ENCODE results near the gene JADE2. TPM values are rescaled to one million over a fixed set of nuclear protein-coding genes. Genes with fewer than 3 reads are reported as not detected.
"Not testable (repeated sequence)": the region's sequence is repeated elsewhere in the genome, so short reads cannot be mapped to it uniquely, and the experiment has no call there.

JADE2 gene
- total and polyA plus RNA-seq, 2 experiments from 2014 or later = 16.2 to 40.8 TPM

GRCh38 chr5:134516984-134517383, 8.5 kb upstream of the JADE2 start:
- not testable (repeated sequence) for ATAC-seq; H3K4me3 ChIP-seq; H3K27ac Mint-ChIP-seq; DNase-seq (ENCODE audit: low spot score); H3K36me3 ChIP-seq (ENCODE audit: insufficient read depth); H3K9me3 Mint-ChIP-seq; H3F3A ChIP-seq (replicated peaks; ENCODE audit: low read depth); H3K9me2 ChIP-seq (ENCODE audit: insufficient read depth); H3K4me2 ChIP-seq; H2AFZ ChIP-seq; H3K36me3 Mint-ChIP-seq (ENCODE audit: low read depth); H4K20me1 ChIP-seq (replicated peaks; ENCODE audit: insufficient read depth); H3K27me3 ChIP-seq (ENCODE audit: insufficient read depth); H3K27ac ChIP-seq (ENCODE audit: low read depth); H3K4me3 Mint-ChIP-seq; H3K79me2 ChIP-seq (replicated peaks; ENCODE audit: insufficient read depth); H3K4me1 ChIP-seq (ENCODE audit: insufficient read depth)
- Mint-ChIP-seq H3K4me1 (peaks cover 12% of the 10 kb centered on the region), H3K27me3 (ENCODE audit: insufficient read depth, low read depth, poor library complexity) (peaks cover 14% of the 10 kb centered on the region)

DNA sequence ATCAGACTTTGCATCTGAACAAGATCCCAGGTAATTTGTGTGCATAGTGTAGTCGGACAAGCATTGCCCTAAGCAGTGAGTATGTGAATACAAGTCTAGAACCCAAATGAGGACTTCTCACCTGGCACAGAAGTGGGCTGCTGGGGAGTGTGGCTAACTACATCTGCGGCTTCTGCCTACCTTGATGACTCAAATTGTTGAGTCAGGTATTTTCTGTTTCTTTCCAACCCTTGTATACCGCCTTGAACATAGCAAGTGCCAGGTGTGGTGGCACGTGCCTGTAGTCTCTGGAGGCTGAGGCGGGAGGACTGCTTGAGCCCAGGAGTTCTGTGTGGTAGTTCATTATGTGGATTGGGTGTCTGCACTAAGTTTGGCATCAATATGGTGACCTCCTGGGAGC, 7.9 kb upstream of the JADE2 start:
- peaks cover 4% of the 10 kb centered on the region for H3K4me1 ChIP-seq (ENCODE audit: insufficient read depth)
- H3K4me3 Mint-ChIP-seq = no peak overlapping the region
- 0 out of 2 replicates have a peak, but pooled peaks cover 5% of the 10 kb centered on the region for H3F3A ChIP-seq (replicated peaks; ENCODE audit: low read depth)
- H3K27me3 Mint-ChIP-seq (ENCODE audit: insufficient read depth, low read depth, poor library complexity) = peaks cover 11% of the 10 kb centered on the region
- no peaks in the 10 kb centered on the region for H3K9me3 Mint-ChIP-seq
- H3K4me2 ChIP-seq = no peak overlapping the region
- ATAC-seq (no peak), DNase-seq (ENCODE audit: low spot score) (no peak)
- H4K20me1 ChIP-seq (replicated peaks; ENCODE audit: insufficient read depth) = no peaks in the 10 kb centered on the region
- peaks cover 10% of the 10 kb centered on the region for H3K4me1 Mint-ChIP-seq
- no peak overlapping the region for H3K27ac Mint-ChIP-seq
- no peak overlapping the region for H3K4me3 ChIP-seq
- H3K36me3 ChIP-seq (ENCODE audit: insufficient read depth) = no peaks in the 10 kb centered on the region
- H3K27ac ChIP-seq (ENCODE audit: low read depth) = no peak overlapping the region
- H3K9me2 ChIP-seq (ENCODE audit: insufficient read depth) = no peaks in the 10 kb centered on the region
- H3K36me3 Mint-ChIP-seq (ENCODE audit: low read depth) = peaks cover 3% of the 10 kb centered on the region; the same call in 1 of the 3 replicates
- no peaks in the 10 kb centered on the region for H3K79me2 ChIP-seq (replicated peaks; ENCODE audit: insufficient read depth)
- H3K27me3 ChIP-seq (ENCODE audit: insufficient read depth) = no peaks in the 10 kb centered on the region
- no peak overlapping the region for H2AFZ ChIP-seq
- TF ChIP-seq, protein P1, sequence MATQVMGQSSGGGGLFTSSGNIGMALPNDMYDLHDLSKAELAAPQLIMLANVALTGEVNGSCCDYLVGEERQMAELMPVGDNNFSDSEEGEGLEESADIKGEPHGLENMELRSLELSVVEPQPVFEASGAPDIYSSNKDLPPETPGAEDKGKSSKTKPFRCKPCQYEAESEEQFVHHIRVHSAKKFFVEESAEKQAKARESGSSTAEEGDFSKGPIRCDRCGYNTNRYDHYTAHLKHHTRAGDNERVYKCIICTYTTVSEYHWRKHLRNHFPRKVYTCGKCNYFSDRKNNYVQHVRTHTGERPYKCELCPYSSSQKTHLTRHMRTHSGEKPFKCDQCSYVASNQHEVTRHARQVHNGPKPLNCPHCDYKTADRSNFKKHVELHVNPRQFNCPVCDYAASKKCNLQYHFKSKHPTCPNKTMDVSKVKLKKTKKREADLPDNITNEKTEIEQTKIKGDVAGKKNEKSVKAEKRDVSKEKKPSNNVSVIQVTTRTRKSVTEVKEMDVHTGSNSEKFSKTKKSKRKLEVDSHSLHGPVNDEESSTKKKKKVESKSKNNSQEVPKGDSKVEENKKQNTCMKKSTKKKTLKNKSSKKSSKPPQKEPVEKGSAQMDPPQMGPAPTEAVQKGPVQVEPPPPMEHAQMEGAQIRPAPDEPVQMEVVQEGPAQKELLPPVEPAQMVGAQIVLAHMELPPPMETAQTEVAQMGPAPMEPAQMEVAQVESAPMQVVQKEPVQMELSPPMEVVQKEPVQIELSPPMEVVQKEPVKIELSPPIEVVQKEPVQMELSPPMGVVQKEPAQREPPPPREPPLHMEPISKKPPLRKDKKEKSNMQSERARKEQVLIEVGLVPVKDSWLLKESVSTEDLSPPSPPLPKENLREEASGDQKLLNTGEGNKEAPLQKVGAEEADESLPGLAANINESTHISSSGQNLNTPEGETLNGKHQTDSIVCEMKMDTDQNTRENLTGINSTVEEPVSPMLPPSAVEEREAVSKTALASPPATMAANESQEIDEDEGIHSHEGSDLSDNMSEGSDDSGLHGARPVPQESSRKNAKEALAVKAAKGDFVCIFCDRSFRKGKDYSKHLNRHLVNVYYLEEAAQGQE (IDR thresholded peaks at IDR 0.05; ENCODE audit: unreplicated experiment) = no peak
- TF ChIP-seq ZNF114 (CRISPR knock-in tag; IDR thresholded peaks at IDR 0.05) (no peak), POLR2AphosphoS5 (IDR thresholded peaks at IDR 0.05; ENCODE audit: low read depth) (no peak), STAT1 (IDR thresholded peaks at IDR 0.05; ENCODE audit: unreplicated experiment) (no peak), JUNB (IDR thresholded peaks at IDR 0.05; ENCODE audit: unreplicated experiment) (no peak), CREB1 (CRISPR knock-in tag; IDR thresholded peaks at IDR 0.05; ENCODE audit: low read depth) (no peak), EZH2phosphoT487 (IDR thresholded peaks at IDR 0.05; ENCODE audit: unreplicated experiment) (no peak), EZH2 (IDR thresholded peaks at IDR 0.05; ENCODE audit: low read depth, unreplicated experiment) (no peak), CTCF (conservative IDR thresholded peaks at IDR 0.05; ENCODE audit: low read depth in 2 of 2) (no peak), NANOG (IDR thresholded peaks at IDR 0.05; ENCODE audit: borderline replicate concordance) (no peak)
- TF ChIP-seq, protein P2, sequence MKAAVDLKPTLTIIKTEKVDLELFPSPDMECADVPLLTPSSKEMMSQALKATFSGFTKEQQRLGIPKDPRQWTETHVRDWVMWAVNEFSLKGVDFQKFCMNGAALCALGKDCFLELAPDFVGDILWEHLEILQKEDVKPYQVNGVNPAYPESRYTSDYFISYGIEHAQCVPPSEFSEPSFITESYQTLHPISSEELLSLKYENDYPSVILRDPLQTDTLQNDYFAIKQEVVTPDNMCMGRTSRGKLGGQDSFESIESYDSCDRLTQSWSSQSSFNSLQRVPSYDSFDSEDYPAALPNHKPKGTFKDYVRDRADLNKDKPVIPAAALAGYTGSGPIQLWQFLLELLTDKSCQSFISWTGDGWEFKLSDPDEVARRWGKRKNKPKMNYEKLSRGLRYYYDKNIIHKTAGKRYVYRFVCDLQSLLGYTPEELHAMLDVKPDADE (IDR thresholded peaks at IDR 0.05) = no peak

Measured in GM23338 (cell line).